Loucy (cell line): Measurements from ENCODE around the gene FCHSD2.

Experiments used
- H2AFZ ChIP-seq: fragments of 200-600 bp; sonication (generic); 2 replicates; pipeline ENCODE4 v1.6.0; 2016; ENCODE audit warnings: antibody characterized with exemption, mild to moderate bottlenecking, low read length, moderate library complexity
- H3F3A ChIP-seq: fragments of 200-600 bp; 2 replicates; pipeline ENCODE4 v1.6.0; 2016; ENCODE audit warnings: antibody characterized with exemption, low read depth, mild to moderate bottlenecking
- H3K27me3 ChIP-seq: fragments of 200-600 bp; sonication (generic); 2 replicates; pipeline ENCODE4 v1.6.1; 2014; ENCODE audit warnings: low read length, mild to moderate bottlenecking; ENCODE audit not compliant: insufficient read depth, poor library complexity, severe bottlenecking
- H3K36me3 ChIP-seq: fragments of 200-600 bp; sonication (generic); 2 replicates; pipeline ENCODE4 v1.6.1; 2016; ENCODE audit warnings: low read length; ENCODE audit not compliant: insufficient read depth
- H3K4me1 ChIP-seq: fragments of 200-600 bp; sonication (generic); 2 replicates; pipeline ENCODE4 v1.5.1; 2014; ENCODE audit warnings: low read length, mild to moderate bottlenecking; ENCODE audit not compliant: insufficient read depth, poor library complexity, severe bottlenecking
- H3K4me2 ChIP-seq: fragments of 200-600 bp; sonication (generic); 2 replicates; pipeline ENCODE4 v1.6.0; 2014; ENCODE audit warnings: antibody characterized with exemption, low read length, low read depth, mild to moderate bottlenecking; ENCODE audit not compliant: poor library complexity, severe bottlenecking
- H3K4me3 ChIP-seq: fragments of 200-600 bp; sonication (generic); 2 replicates; pipeline ENCODE4 v1.5.1; 2014; ENCODE audit warnings: low read length, mild to moderate bottlenecking, mixed read lengths; ENCODE audit not compliant: poor library complexity, severe bottlenecking
- H3K79me2 ChIP-seq: fragments of 200-600 bp; sonication (generic); 2 replicates; pipeline ENCODE4 v1.6.1; 2014; ENCODE audit warnings: low read length; ENCODE audit not compliant: insufficient read depth
- H3K9ac ChIP-seq: fragments of 200-600 bp; sonication (generic); 2 replicates; pipeline ENCODE4 v1.6.0; 2014; ENCODE audit warnings: mild to moderate bottlenecking, low read depth, low read length, moderate library complexity; ENCODE audit not compliant: poor library complexity, severe bottlenecking
- H3K9me2 ChIP-seq: fragments of 200-600 bp; sonication (generic); replicated peaks from 2 replicates; pipeline ENCODE4 v1.6.1; 2016; ENCODE audit warnings: low read depth, low read length, mixed read lengths
- H3K9me3 ChIP-seq: fragments of 200-600 bp; sonication (generic); 2 replicates; pipeline ENCODE4 v1.6.1; 2014; ENCODE audit warnings: mild to moderate bottlenecking, antibody characterized with exemption, low read length, low read depth; ENCODE audit not compliant: insufficient read depth
- H4K20me1 ChIP-seq: fragments of 200-600 bp; sonication (generic); 2 replicates; pipeline ENCODE4 v1.6.0; 2014; ENCODE audit warnings: antibody characterized with exemption, low read length, mild to moderate bottlenecking; ENCODE audit not compliant: insufficient read depth, poor library complexity, severe bottlenecking
- EZH2phosphoT487 ChIP-seq: fragments of 200-600 bp; IDR thresholded peaks from 2 replicates; pipeline ENCODE4 v1.6.1; 2018; ENCODE audit warnings: antibody characterized with exemption, mild to moderate bottlenecking, moderate library complexity, borderline replicate concordance
- TF ChIP-seq, protein P1 (sequence below): fragments of 200-600 bp; sonication (generic); conservative IDR thresholded peaks from 2 replicates; pipeline ENCODE4 v1.5.1; 2014; ENCODE audit warnings: mild to moderate bottlenecking, antibody characterized with exemption, low read length

Gene FCHSD2

DNA sequence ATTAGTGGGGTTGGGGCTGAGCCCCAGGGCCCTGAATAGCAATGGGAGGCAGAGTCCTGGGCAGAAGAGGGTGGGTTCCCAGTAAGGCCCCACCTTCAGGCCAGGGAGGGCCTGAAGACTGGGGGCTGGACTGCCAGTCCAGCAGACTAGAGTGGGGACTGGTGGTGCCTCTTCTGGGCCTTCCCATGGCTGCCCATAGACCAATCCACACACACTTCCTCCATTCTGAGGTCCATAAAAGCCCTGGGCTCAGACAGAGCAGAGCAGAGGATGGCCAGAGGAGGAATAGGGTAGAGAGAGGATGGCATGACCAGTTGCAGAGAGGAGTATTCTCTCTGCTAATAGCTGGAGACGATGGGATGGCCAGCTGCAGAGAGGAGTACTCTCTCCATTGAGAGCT, 216.0 kb downstream of the FCHSD2 start:
- H3K36me3 ChIP-seq = peaks cover 17% of the 10 kb centered on the region
- H3K4me2 ChIP-seq = no peak overlapping the region
- peaks cover 23% of the 10 kb centered on the region for H4K20me1 ChIP-seq
- H3K27me3 ChIP-seq = no peaks in the 10 kb centered on the region
- H3K4me3 ChIP-seq = no peak overlapping the region
- H3K9me2 ChIP-seq = no peaks in the 10 kb centered on the region
- H2AFZ ChIP-seq = no peak overlapping the region
- no peaks in the 10 kb centered on the region for H3K4me1 ChIP-seq
- no peak for TF ChIP-seq EZH2phosphoT487
- TF ChIP-seq, protein P1, sequence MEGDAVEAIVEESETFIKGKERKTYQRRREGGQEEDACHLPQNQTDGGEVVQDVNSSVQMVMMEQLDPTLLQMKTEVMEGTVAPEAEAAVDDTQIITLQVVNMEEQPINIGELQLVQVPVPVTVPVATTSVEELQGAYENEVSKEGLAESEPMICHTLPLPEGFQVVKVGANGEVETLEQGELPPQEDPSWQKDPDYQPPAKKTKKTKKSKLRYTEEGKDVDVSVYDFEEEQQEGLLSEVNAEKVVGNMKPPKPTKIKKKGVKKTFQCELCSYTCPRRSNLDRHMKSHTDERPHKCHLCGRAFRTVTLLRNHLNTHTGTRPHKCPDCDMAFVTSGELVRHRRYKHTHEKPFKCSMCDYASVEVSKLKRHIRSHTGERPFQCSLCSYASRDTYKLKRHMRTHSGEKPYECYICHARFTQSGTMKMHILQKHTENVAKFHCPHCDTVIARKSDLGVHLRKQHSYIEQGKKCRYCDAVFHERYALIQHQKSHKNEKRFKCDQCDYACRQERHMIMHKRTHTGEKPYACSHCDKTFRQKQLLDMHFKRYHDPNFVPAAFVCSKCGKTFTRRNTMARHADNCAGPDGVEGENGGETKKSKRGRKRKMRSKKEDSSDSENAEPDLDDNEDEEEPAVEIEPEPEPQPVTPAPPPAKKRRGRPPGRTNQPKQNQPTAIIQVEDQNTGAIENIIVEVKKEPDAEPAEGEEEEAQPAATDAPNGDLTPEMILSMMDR = no peak
- peaks cover 10% of the 10 kb centered on the region; the same call in 1 of the 2 replicates for H3K79me2 ChIP-seq
- no peak overlapping the region for H3K9ac ChIP-seq
- H3K9me3 ChIP-seq = no peaks in the 10 kb centered on the region
- H3F3A ChIP-seq = no peaks in the 10 kb centered on the region

DNA sequence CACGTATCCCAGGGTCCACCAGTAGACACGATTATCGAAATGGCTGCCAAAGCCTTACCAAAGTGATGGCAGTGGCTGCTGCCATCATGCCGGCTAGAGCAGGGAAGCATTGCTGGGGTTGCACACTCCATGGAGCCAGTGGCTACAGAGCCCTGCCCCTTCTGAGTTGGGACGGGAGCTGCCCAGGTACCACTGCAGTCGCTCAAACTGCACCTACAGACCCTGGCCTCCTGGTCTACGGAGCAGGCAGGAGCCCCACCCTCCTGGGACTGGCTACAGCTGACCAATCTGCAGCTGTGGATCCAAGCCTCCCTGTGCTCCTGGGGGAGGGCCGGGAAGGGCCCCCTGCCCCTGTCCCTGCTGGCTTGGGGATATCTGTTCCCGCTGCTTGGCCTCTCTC, 216.5 kb downstream of the FCHSD2 start:
- no peak overlapping the region for H2AFZ ChIP-seq
- no peaks in the 10 kb centered on the region for H3K9me2 ChIP-seq
- H4K20me1 ChIP-seq = peaks cover 21% of the 10 kb centered on the region
- H3K79me2 ChIP-seq = peaks cover 10% of the 10 kb centered on the region; the same call in 1 of the 2 replicates
- peaks cover 21% of the 10 kb centered on the region for H3K36me3 ChIP-seq
- no peaks in the 10 kb centered on the region for H3F3A ChIP-seq
- H3K4me3 ChIP-seq = no peak overlapping the region
- H3K4me1 ChIP-seq = no peaks in the 10 kb centered on the region
- TF ChIP-seq EZH2phosphoT487 = no peak
- TF ChIP-seq, protein P1 = no peak
- H3K9me3 ChIP-seq = no peaks in the 10 kb centered on the region
- H3K4me2 ChIP-seq = no peak overlapping the region
- H3K27me3 ChIP-seq = no peaks in the 10 kb centered on the region
- no peak overlapping the region for H3K9ac ChIP-seq

DNA sequence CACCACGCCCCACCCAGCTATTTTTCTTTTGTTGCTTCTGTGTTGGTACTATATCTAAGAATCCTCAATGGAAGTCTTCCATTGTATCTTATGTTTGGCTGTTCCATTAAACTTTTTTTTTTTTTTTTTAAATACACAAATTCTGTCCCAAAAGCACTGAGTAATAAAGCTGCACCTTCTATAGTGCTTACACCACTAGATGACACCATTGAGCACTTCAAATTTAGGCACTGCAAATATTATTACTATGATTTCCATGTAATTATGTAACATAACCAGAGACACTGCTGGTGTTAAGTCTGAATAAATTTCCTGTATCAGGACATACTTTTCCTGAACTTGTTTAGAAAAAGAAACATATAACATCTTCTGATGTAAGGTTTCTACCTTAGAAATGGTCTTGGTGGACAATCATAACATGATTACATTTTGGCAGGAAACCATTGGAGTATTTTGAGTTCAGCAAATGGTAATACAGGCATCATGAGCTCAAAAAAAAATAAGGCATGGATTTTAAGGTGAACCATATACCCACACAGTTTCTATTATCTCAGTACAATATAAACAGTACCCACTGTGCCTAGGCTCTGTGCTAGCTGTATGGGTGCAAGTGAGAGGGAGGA, 217.4 kb downstream of the FCHSD2 start:
- H3K9me3 ChIP-seq = no peaks in the 10 kb centered on the region
- H3K36me3 ChIP-seq = peaks cover 29% of the 10 kb centered on the region
- TF ChIP-seq EZH2phosphoT487 = no peak
- TF ChIP-seq, protein P1 = peak; percentile 71
- H3K4me3 ChIP-seq = no peak overlapping the region
- no peak overlapping the region for H3K4me2 ChIP-seq
- no peaks in the 10 kb centered on the region for H3F3A ChIP-seq
- H3K4me1 ChIP-seq = no peaks in the 10 kb centered on the region
- H3K9me2 ChIP-seq = no peaks in the 10 kb centered on the region
- peaks cover 16% of the 10 kb centered on the region for H4K20me1 ChIP-seq
- no peaks in the 10 kb centered on the region for H3K27me3 ChIP-seq
- H3K9ac ChIP-seq = no peak overlapping the region
- H3K79me2 ChIP-seq = peaks cover 6% of the 10 kb centered on the region; the same call in 1 of the 2 replicates
- no peak overlapping the region for H2AFZ ChIP-seq
